PC-3 (cell line): ENCODE data around the gene RBPJ.

ENCODE experiments used
- CTCF ChIP-seq: fragments of 300-600 bp; sonication (generic); conservative IDR thresholded peaks from 2 replicates; pipeline ENCODE4 v1.5.1; 2017; ENCODE audit warnings: antibody characterized with exemption, low read depth, mild to moderate bottlenecking, low read length
- EZH2phosphoT487 ChIP-seq: fragments of 300-600 bp; sonication (generic); IDR thresholded peaks from 2 replicates; pipeline ENCODE4 v1.6.1; 2018; ENCODE audit warnings: mild to moderate bottlenecking, antibody characterized with exemption, low read length, borderline replicate concordance

GRCh38 chr4:26377328-26378311 is 56.8 kb downstream of the RBPJ start:
- TF ChIP-seq CTCF (no peak), EZH2phosphoT487 (no peak)
